ENCODE data around the gene NFKBIE.
A peak's percentile ranks its signal among the peaks of the same experiment; 100 is the strongest.

NFKBIE gene

DNA sequence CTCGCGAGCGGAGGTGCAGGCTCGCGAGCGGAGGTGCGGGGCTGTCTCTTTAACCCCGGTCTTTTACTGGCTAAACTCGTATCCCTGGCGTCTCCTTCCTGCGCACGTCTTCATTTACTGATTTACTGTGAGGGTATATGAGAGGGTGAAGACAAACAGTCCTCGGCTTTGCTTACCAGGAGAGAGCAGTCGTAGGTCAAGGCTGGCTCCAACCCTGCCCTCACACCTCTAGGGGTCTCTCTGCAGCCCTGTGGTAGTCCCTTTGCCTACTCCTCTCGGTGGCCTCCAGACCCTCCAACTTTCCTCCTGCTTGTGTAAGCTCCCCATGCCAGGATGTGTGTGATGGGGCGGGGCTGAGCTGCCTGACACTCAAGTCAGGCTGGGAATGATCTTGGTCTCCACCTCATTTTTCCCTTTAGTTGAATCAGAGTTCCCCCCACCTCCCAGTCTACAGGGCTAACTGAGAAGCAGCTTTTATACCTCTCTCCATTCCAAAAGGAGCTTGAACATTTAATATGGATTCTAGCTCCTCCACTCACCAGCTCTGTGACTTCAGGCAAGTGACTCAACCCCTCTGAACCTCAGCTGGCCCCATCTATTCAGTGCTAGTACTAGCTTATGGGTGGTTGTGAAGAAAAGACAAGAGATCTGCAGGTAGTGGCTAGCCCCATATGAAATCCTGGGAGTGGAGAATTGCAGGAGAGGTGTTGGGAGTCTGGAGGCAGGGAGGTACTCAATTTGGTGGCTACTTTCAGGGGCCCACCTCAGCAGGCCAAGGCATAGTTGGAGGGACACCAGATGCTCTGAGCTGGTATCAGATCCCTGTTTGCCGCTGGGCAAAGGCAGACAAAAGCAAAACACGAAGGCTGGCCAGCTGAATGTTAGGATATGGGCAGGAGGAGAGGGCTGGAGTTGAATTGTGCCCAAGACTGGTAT lies 41.1 kb downstream of the NFKBIE start:
- no peak for DNase-seq

- DNase-seq: peak; percentile 58
Observed at GRCh38 chr6:44223319-44224028, 41.9 kb downstream of the NFKBIE start, which contains the start of gene SLC29A1. Gene SLC29A1 (plus strand): TSS chr6:44223595. CDS start chr6:44227314, 3,719 bp downstream.

DNA sequence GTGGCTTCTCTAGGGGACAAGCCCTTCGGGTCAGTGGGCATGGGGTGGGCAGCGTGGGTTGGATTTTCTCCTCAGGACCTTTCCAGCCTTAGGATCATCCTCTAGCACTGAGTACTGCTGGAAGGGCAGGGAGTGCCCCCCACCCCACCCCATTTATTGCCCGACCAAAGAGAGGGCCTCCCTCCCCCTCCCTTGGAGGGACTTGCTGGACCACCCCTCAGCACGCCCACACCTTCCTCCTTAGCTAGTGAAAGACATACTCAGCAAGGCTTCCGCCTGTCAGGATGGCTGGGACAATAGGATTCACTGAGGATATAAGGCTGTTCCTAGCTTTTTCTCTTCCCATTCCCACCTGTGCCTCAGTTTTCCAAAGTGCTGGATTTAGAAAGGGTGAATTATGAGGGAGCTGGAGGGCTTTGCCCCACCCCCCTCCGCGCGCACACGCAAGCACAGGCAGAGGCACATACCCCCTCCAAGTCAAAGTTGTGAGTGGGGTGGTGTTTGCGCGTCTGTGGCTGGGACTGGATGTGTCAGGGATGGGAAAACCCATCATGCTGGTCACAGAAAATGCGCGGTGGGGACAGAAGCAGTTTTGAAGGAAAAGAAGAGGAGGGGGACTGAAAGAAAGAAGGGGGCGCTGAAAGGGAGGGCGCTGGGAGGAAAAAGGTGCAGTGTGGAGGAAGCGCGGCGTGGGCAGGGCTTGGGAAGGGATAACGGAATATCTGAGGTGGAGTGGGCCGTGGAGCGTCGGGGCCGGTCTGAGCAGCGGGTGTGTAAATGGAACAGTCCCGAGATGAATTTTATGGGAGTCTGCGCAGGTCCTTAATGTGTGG lies 42.6 kb downstream of the NFKBIE start:
- DNase-seq: no peak

DNA sequence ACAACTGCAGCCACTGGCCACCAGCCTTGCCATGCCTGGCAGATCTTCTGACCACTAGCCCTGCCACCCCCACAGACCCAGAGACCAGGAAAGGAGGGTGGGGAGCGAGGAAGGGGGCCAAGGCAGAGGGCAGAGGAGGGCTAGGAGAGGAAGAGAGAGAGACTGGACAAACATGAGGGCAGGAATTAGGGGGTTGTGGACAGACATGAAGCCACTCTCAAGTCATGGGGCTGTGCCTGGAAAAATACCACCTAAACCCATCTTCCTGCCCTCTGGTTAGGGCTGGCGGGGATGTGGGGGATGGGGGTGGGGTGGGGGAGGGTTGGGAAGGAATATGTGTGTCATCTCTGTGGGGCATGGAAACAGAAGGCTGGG lies 43.4 kb downstream of the NFKBIE start:
- no peak for DNase-seq

- peak; percentile 53 for DNase-seq
Observed at GRCh38 chr6:44221291-44221960, 43.9 kb downstream of the NFKBIE start.

DNA sequence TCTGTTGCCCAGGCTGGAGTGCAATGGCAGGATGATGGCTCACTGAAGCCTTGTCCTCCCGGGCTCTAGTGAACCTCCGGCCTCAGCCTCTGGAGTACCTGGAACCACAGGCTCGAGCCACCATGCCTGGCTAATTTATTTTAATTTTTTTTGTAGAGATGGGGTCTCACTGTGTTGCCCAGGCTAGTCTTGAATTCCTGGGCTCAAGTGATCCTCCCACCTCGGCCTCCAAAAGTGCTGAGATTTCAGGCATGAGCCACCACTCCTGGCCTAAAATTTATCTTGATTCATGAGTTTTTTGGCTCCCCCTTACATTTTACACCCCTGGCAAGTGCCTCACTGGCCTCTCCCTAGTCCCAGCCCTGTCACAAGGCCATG lies 44.4 kb downstream of the NFKBIE start:
- DNase-seq: no peak

GRCh38 chr6:44219815-44220784 lies 45.3 kb downstream of the NFKBIE start:
- no peak for DNase-seq

GRCh38 chr6:44219053-44219814 lies 46.1 kb downstream of the NFKBIE start:
- DNase-seq: peak; percentile 82

- DNase-seq: no peak
Observed at GRCh38 chr6:44217332-44218143, 47.8 kb downstream of the NFKBIE start.

DNA sequence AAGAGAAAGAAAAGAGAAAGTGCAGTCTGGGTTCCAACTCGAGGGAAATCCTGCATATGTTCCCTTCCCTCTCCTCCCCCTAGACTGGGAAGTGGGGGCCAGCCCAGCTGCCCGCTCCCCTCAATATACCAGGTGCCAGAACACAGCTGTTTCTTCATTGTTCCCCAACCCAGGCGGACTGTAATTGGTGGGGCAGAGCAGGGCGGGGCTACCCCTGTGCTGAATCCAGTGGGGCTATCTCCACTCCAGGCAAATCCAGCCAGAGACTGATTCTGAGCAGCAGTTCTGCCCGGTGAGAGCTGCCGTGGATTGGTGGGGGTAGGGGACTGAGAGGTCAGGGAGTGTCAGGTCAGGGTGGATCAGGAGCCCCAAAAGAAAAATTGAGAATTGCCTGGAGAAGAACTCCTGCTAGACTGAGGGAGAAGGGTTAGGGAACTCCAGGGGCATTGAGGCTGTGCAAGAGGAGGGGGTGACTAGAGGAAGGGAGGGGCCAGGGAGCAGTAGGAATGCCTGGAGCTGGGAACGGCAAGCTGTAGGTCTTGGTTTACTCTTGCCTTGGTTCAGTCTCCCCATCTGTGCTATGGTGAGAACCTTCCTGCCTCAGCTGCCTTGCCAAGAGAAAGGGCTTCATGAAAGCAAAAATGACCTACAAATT lies 48.5 kb downstream of the NFKBIE start, which contains the start of gene MYMX:
Gene MYMX (plus strand): TSS at position 250 of the 655 bp plus-strand sequence. CDS start 546 bp downstream, outside the sequence.
- peak; percentile 38 for DNase-seq

GRCh38 chr6:44214307-44214706 lies 51.0 kb downstream of the NFKBIE start:
- DNase-seq: no peak

DNA sequence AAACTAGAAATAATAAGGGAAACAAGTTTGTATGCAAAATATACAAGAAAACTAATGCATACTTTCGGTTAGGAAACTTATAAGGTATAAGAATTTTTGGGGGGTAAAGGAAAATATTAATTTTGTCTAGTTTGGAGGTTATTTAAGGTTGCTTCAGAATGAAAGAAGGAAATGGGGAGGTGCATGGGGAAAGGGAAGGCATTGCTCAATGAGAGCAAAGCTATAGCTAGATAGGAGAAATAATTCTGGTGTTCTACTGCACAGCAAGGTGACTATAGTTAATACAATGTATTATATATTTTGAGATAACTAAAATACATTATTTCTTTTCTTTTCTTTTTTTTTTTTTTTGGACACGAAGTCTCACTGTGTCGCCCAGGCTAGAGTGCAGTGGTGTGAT lies 54.1 kb downstream of the NFKBIE start:
- no peak for DNase-seq

Data from NCI-H774 (cell line).